K562 (cell line): ENCODE measurements around the gene CASKIN1. TPM values are rescaled to one million over a fixed set of nuclear protein-coding genes. Genes with fewer than 3 reads are reported as not detected.

ENCODE experiments used
- ATAC-seq: fragments of 200-7000 bp; cut with Tn5 transposase; 3 replicates; pipeline ENCODE4 v1.9.1; 2020; ENCODE audit warnings: moderate library complexity
- BruUV-seq: library from RNA; stranded (reverse); fragments of 400-500 nt; replicated peaks from 2 replicates; lab custom pipeline; 2021; lab: Mats Ljungman, UMichigan
- CTCF ChIA-PET: fragments of 300-600 bp; formaldehyde crosslinking; extraction: SDS; loops from one replicate; lab custom pipeline; 2021; ENCODE audit warnings: low intra/inter-chr PET ratio; lab: Yijun Ruan, JAX
- POLR2A ChIA-PET: fragments of 300-600, 350-650 bp; sonication (Branson Sonifier 250); formaldehyde crosslinking; extraction: SDS; loops from one replicate; lab custom pipeline; 2021; ENCODE audit warnings: antibody characterized with exemption, inconsistent platforms; lab: Yijun Ruan, JAX
- DNase-seq, 4 experiments: peaks; one replicate each; pipeline versions ENCODE4 v3.0.0 to v3.0.0-alpha.2; 2011 to 2018; ENCODE audit warnings: low spot score in 3 of 4, mixed read lengths in 3 of 4; ENCODE audit errors: extremely low read depth in 1 of 4
- FAIRE-seq: peaks from 2 replicates; lab custom pipeline; 2011; peaks lifted over from hg19 to GRCh38; lab: Jason Lieb, UNC
- H2AFZ ChIP-seq: 2 replicates; pipeline ENCODE4 v1.6.0; 2011; ENCODE audit warnings: low read depth, low read length, control low read depth, inconsistent platforms
- H3K27ac ChIP-seq: fragments of 200-600 bp; 3 replicates; pipeline ENCODE4 v1.8.0; 2011; ENCODE audit warnings: low read depth, mild to moderate bottlenecking, control low read depth, inconsistent platforms, low read length, moderate library complexity, mixed read lengths; ENCODE audit errors: extremely low read depth
- H3K27me3 ChIP-seq, 2 experiments: fragments of 300-600 bp in 1 of 2; 2 replicates in 1 of 2; 3 replicates in 1 of 2; pipeline versions ENCODE4 v1.6.0 to v1.8.0; 2011; ENCODE audit warnings: inconsistent platforms in 2 of 2, low read length in 2 of 2, mild to moderate bottlenecking in 1 of 2, mixed read lengths in 1 of 2, moderate library complexity in 1 of 2; ENCODE audit not compliant: control insufficient read depth in 2 of 2, insufficient read depth in 2 of 2
- H3K36me3 ChIP-seq: fragments of 300-600 bp; 3 replicates; pipeline ENCODE4 v1.8.0; 2011; ENCODE audit warnings: mild to moderate bottlenecking, low read length, inconsistent platforms; ENCODE audit not compliant: control insufficient read depth, insufficient read depth
- H3K4me1 ChIP-seq, 2 experiments: fragments of 200-600 bp in 1 of 2; replicated peaks in 1 of 2; 2 replicates in 1 of 2; 3 replicates in 1 of 2; pipeline versions ENCODE4 v1.5.1 to v1.8.0; 2011; ENCODE audit warnings: inconsistent platforms in 2 of 2, low read length in 2 of 2, mild to moderate bottlenecking in 1 of 2, mixed read lengths in 1 of 2, moderate library complexity in 1 of 2; ENCODE audit not compliant: control insufficient read depth in 2 of 2, insufficient read depth in 2 of 2
- H3K4me2 ChIP-seq: 2 replicates; pipeline ENCODE4 v1.6.1; 2011; ENCODE audit warnings: low read length, control low read depth, inconsistent platforms, mixed read lengths; ENCODE audit not compliant: insufficient read depth
- H3K4me3 ChIP-seq: fragments of 200-600 bp; sonication (generic), shearing (Covaris generic); 2 replicates; pipeline ENCODE4 v1.5.1; 2016; ENCODE audit warnings: control low read depth, inconsistent platforms
- H3K79me2 ChIP-seq: fragments of 200-600 bp; 3 replicates; pipeline ENCODE4 v1.8.0; 2011; ENCODE audit warnings: low read length, inconsistent platforms; ENCODE audit not compliant: control insufficient read depth, insufficient read depth
- H3K9ac ChIP-seq, 2 experiments: 2 replicates each; pipeline versions ENCODE4 v1.6.0 to v1.6.1; 2011; ENCODE audit warnings: low read depth in 2 of 2, low read length in 2 of 2, control low read depth in 1 of 2, inconsistent platforms in 1 of 2, mild to moderate bottlenecking in 1 of 2, mixed read lengths in 1 of 2; ENCODE audit not compliant: insufficient read depth in 1 of 2
- H3K9me1 ChIP-seq: one replicate; pipeline ENCODE4 v1.6.0; 2011; ENCODE audit warnings: inconsistent platforms, mild to moderate bottlenecking, low read length, moderate library complexity; ENCODE audit not compliant: control insufficient read depth, insufficient read depth
- H3K9me3 ChIP-seq: replicated peaks from 2 replicates; pipeline ENCODE4 v1.5.1; 2011; ENCODE audit warnings: low read depth, low read length, inconsistent platforms; ENCODE audit not compliant: control insufficient read depth, insufficient read depth
- H4K20me1 ChIP-seq: replicated peaks from 2 replicates; pipeline ENCODE4 v1.6.1; 2011; ENCODE audit warnings: low read length, inconsistent platforms, mixed read lengths; ENCODE audit not compliant: control insufficient read depth, insufficient read depth
- E2F4 ChIP-seq: sonication (generic); formaldehyde crosslinking; IDR thresholded peaks from 2 replicates; pipeline ENCODE4 v1.8.0; 2022; ENCODE audit warnings: mild to moderate bottlenecking, low read depth, missing genetic modification reagents
- ETV1 ChIP-seq: fragments of 450-650 bp; conservative IDR thresholded peaks from 2 replicates; pipeline ENCODE4 v1.6.1; 2016; ENCODE audit warnings: missing genetic modification characterization, control low read depth, low read depth, missing compliant biosample characterization
- GABPB2 ChIP-seq: fragments of 250-450 bp; sonication (Bioruptor Pico); conservative IDR thresholded peaks from 2 replicates; pipeline ENCODE4 v1.5.1; 2021; ENCODE audit warnings: mild to moderate bottlenecking
- KAT8 ChIP-seq: fragments of 450-650 bp; IDR thresholded peaks from 2 replicates; pipeline ENCODE4 v1.6.1; 2016; ENCODE audit warnings: low read depth, mild to moderate bottlenecking
- NKRF ChIP-seq: fragments of 450-650 bp; IDR thresholded peaks from 2 replicates; pipeline ENCODE4 v1.6.1; 2016; ENCODE audit warnings: borderline replicate concordance
- RB1 ChIP-seq: fragments of 450-650 bp; IDR thresholded peaks from 2 replicates; pipeline ENCODE4 v1.6.1; 2017; ENCODE audit warnings: low read depth, mild to moderate bottlenecking
- RBFOX2 ChIP-seq: fragments of 200-400 bp; formaldehyde crosslinking; IDR thresholded peaks from 2 replicates; pipeline ENCODE4 v1.6.1; 2017; ENCODE audit warnings: low read depth, mild to moderate bottlenecking, low read length, moderate library complexity
- SOX6 ChIP-seq: fragments of 450-650 bp; IDR thresholded peaks from 2 replicates; pipeline ENCODE4 v1.6.1; 2014; ENCODE audit warnings: mild to moderate bottlenecking
- SRSF1 ChIP-seq: fragments of 200-400 bp; formaldehyde crosslinking; IDR thresholded peaks from 2 replicates; pipeline ENCODE4 v1.6.1; 2017; ENCODE audit warnings: mild to moderate bottlenecking, low read depth, low read length, moderate library complexity
- TGIF2 ChIP-seq: sonication (generic); formaldehyde crosslinking; IDR thresholded peaks from 2 replicates; pipeline ENCODE4 v1.8.1; 2022; ENCODE audit warnings: mild to moderate bottlenecking, missing genetic modification reagents, moderate library complexity
- XRCC3 ChIP-seq: fragments of 450-650 bp; IDR thresholded peaks from 2 replicates; pipeline ENCODE4 v1.6.1; 2017; ENCODE audit warnings: mild to moderate bottlenecking, moderate library complexity
- ZNF347 ChIP-seq: fragments of 450-650 bp; formaldehyde crosslinking; IDR thresholded peaks from 2 replicates; pipeline ENCODE4 v1.4.0; 2020; ENCODE audit warnings: low read depth, mild to moderate bottlenecking, moderate library complexity
- ZNF449 ChIP-seq: fragments of 250-450 bp; sonication (Bioruptor Pico); IDR thresholded peaks from 2 replicates; pipeline ENCODE4 v1.8.0; 2022; ENCODE audit warnings: moderate library complexity, mild to moderate bottlenecking, inconsistent platforms
- WGBS: fragments of 100-300 bp; shearing (Covaris generic); methylation state at CpG from one replicate; pipeline ENCODE4 v1.1.6; 2016; ENCODE audit warnings: low coverage, mixed read lengths; ENCODE audit not compliant: insufficient coverage; ENCODE audit errors: missing lambda C conversion rate; 5-methylcytosine and 5-hydroxymethylcytosine counted together
- in situ Hi-C: fragments of 300-500 bp; cut with MboI; formaldehyde crosslinking; loops from 4 replicates; pipeline ENCODE4 v1.15.0; 2018; ENCODE audit warnings: inconsistent platforms, mixed read lengths
- intact Hi-C: fragments of 100-400 bp; cut with micrococcal nuclease; formaldehyde crosslinking; loops from 2 replicates; pipeline ENCODE4 v1.14.2; 2022
- polyA plus RNA-seq, 8 experiments: library from polyadenylated mRNA; depleted of rRNA in 4 of 8; stranded (reverse) in 5 of 8; unstranded in 3 of 8; fragments of >200 nt; fragmentation: Nextera tagmentation in 2 of 8; fragmentation: Illumina TruSeq in 1 of 8; extraction: Ambion mirVana in 2 of 8; extraction: Trizol in 1 of 8; gene quantifications; 2 replicates each; pipeline versions ENCODE4 v1.2.1 to v1.2.3, GENCODE V29; 2011 to 2014; ENCODE audit warnings: inconsistent platforms in 1 of 8, missing spikeins in 1 of 8
- total RNA-seq, 7 experiments: library from RNA; depleted of rRNA in 6 of 7; stranded (reverse); fragments of >200 nt in 6 of 7; fragmentation: Illumina TruSeq in 2 of 7; extraction: Trizol in 2 of 7; gene quantifications; 2 replicates each; pipeline versions ENCODE4 v1.2.1 to v1.2.3, GENCODE V29; 2011 to 2021; ENCODE audit warnings: low replicate concordance in 1 of 7
- TF ChIP-seq, protein P1 (sequence below): fragments of 250-450 bp; sonication (Bioruptor Pico); IDR thresholded peaks from 2 replicates; pipeline ENCODE4 v1.5.1; 2021; ENCODE audit warnings: mild to moderate bottlenecking

CASKIN1 gene
- total and polyA plus RNA-seq, 9 of the 15 experiments (the other 6 are each of a cell fraction or from before 2014, with no cell fraction given): 0.15 to 4.5 (median 1.5) TPM; not detected in 2

GRCh38 chr16:2150418-2151187 lies 45.8 kb downstream of the CASKIN1 start:
- peak overlapping the region; percentile 34 to 100; a peak in 3 of 4 replicates for H3K9ac ChIP-seq
- peaks cover 49% of the 10 kb centered on the region for H4K20me1 ChIP-seq
- no peaks in the 10 kb centered on the region for H3K9me3 ChIP-seq
- POLR2A ChIA-PET: interaction anchor here (0.5 to 5.1 kb wide), 11 partner anchors 10 to 207 kb away, joined by 3 to 44 read pairs (median 3); partner anchors contain the start of genes NTHL1, RNF151, RPS2 and TSC2
- ATAC-seq: no peak
- in situ Hi-C loops: no loop called here
- FAIRE-seq: no peak
- WGBS: 13% methylated on average over 14 of the region's 18 CpGs
- H3K36me3 ChIP-seq: peaks cover 38% of the 10 kb centered on the region
- peak overlapping the region; percentile 82; the same call in 1 of the 3 replicates for H3K27ac ChIP-seq
- peak in 2 of 4 experiments; percentile 49 to 74 for DNase-seq
- peaks cover 30 to 64% of the 10 kb centered on the region in 2 experiments for H3K4me1 ChIP-seq
- peaks cover 44% of the 10 kb centered on the region for H3K79me2 ChIP-seq
- no peak overlapping the region for H2AFZ ChIP-seq
- CTCF ChIA-PET: no interaction called here
- intact Hi-C loops: no loop called here
- BruUV-seq: no TSS peak
- H3K27me3 ChIP-seq: no peaks in the 10 kb centered on the region
- H3K4me3 ChIP-seq: no peak overlapping the region; the same call in 1 of the 2 replicates
- H3K9me1 ChIP-seq: peaks cover 21% of the 10 kb centered on the region
- H3K4me2 ChIP-seq: peak overlapping the region; percentile 96
- TF ChIP-seq ZNF449 (CRISPR knock-in tag): no peak
- TF ChIP-seq NKRF: no peak
- TF ChIP-seq SOX6: no peak
- TF ChIP-seq XRCC3: no peak
- no peak for TF ChIP-seq RB1
- TF ChIP-seq TGIF2 (CRISPR knock-in tag): no peak
- TF ChIP-seq ETV1 (tag): no peak
- no peak for TF ChIP-seq KAT8
- TF ChIP-seq, protein P1, sequence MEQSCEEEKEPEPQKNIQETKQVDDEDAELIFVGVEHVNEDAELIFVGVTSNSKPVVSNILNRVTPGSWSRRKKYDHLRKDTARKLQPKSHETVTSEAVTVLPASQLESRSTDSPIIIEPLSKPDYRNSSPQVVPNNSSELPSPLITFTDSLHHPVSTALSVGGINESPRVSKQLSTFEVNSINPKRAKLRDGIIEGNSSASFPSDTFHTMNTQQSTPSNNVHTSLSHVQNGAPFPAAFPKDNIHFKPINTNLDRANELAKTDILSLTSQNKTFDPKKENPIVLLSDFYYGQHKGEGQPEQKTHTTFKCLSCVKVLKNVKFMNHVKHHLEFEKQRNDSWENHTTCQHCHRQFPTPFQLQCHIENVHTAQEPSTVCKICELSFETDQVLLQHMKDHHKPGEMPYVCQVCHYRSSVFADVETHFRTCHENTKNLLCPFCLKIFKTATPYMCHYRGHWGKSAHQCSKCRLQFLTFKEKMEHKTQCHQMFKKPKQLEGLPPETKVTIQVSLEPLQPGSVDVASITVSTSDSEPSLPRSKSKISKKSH (CRISPR knock-in tag): no peak
- no peak for TF ChIP-seq E2F4 (CRISPR knock-in tag)
- no peak for TF ChIP-seq ZNF347 (CRISPR knock-in tag)
- no peak for TF ChIP-seq GABPB2 (CRISPR knock-in tag)
- TF ChIP-seq RBFOX2: peak; percentile 31; the same call in 1 of the 2 replicates
- no peak for TF ChIP-seq SRSF1
